Ovary (tissue), 3 donors: ENCODE results near the gene ZRANB1.

Source experiments
- CTCF ChIP-seq, 3 donors: fragments of 450-650 bp in 2 of 3; fragments of 200-600 bp in 1 of 3; IDR thresholded peaks; one replicate each; pipeline versions ENCODE4 v1.5.1 to v1.8.0; 2016 to 2022; ENCODE audit warnings: antibody characterized with exemption in 3 of 3, mild to moderate bottlenecking in 1 of 3
- EP300 ChIP-seq: sonication (generic); formaldehyde crosslinking; IDR thresholded peaks from one replicate; pipeline ENCODE4 v1.6.1; 2017; ENCODE audit warnings: antibody characterized with exemption
- POLR2A ChIP-seq: fragments of 450-650 bp; IDR thresholded peaks from one replicate; pipeline ENCODE4 v1.6.1; 2017; ENCODE audit warnings: antibody characterized with exemption, mild to moderate bottlenecking, moderate library complexity
- donor health status: DM: no; HTN: no; CAD: no.

- TF ChIP-seq EP300 (no peak), POLR2A (no peak), CTCF (IDR thresholded peaks at IDR 0.05) (no peak)
Measured at GRCh38 chr10:124955243-124955642, 13.3 kb downstream of the ZRANB1 start.
